A549 (cell line): ENCODE results near the gene SYNE4.

Experiments used
- BHLHE40 ChIP-seq: IDR thresholded peaks from 2 replicates; pipeline ENCODE4 v1.6.1; 2012; ENCODE audit warnings: low read depth, low read length, inconsistent platforms
- CBX8 ChIP-seq: fragments of 200-600 bp; sonication (generic); IDR thresholded peaks from 2 replicates; pipeline ENCODE4 v1.6.1; 2016
- CHD4 ChIP-seq: fragments of 200-600 bp; sonication (generic); IDR thresholded peaks from 2 replicates; pipeline ENCODE4 v1.6.1; 2016; ENCODE audit warnings: antibody characterized with exemption, mild to moderate bottlenecking, borderline replicate concordance
- CTCF ChIP-seq: fragments of >200 bp; sonication (Bioruptor Twin); formaldehyde crosslinking; IDR thresholded peaks from 3 replicates; pipeline ENCODE4 v1.5.1; 2016
- EP300 ChIP-seq, 2 experiments: fragments of >200 bp; sonication (Bioruptor Twin); formaldehyde crosslinking; IDR thresholded peaks; 2 replicates in 1 of 2; 3 replicates in 1 of 2; pipeline ENCODE4 v1.6.1; 2016 to 2017
- MAX ChIP-seq: IDR thresholded peaks from 2 replicates; pipeline ENCODE4 v1.6.1; 2012
- PBX3 ChIP-seq: IDR thresholded peaks from 2 replicates; pipeline ENCODE4 v1.6.1; 2012
- POLR2A ChIP-seq: IDR thresholded peaks from 2 replicates; pipeline ENCODE4 v1.6.1; 2012; ENCODE audit warnings: mild to moderate bottlenecking, low read length
- RAD21 ChIP-seq, 2 experiments: fragments of >200 bp in 1 of 2; sonication (Bioruptor Twin) in 1 of 2; formaldehyde crosslinking in 1 of 2; IDR thresholded peaks in 1 of 2; conservative IDR thresholded peaks in 1 of 2; 2 replicates in 1 of 2; 3 replicates in 1 of 2; pipeline ENCODE4 v1.6.1; 2012 to 2018; ENCODE audit warnings: inconsistent platforms in 1 of 2
- RARB ChIP-seq: fragments of 250-450 bp; sonication (Bioruptor Pico); IDR thresholded peaks from 2 replicates; pipeline ENCODE4 v1.8.0; 2021; ENCODE audit warnings: mild to moderate bottlenecking, moderate library complexity
- RFX5 ChIP-seq: fragments of 450-650 bp; IDR thresholded peaks from 2 replicates; pipeline ENCODE4 v1.7.1; 2014; ENCODE audit warnings: antibody characterized with exemption, mild to moderate bottlenecking, moderate library complexity
- RNF2 ChIP-seq: fragments of 200-600 bp; sonication (generic); IDR thresholded peaks from 2 replicates; pipeline ENCODE4 v1.6.1; 2016; ENCODE audit warnings: low read depth, mild to moderate bottlenecking, antibody characterized with exemption, moderate library complexity, borderline replicate concordance
- USF2 ChIP-seq: fragments of 450-650 bp; IDR thresholded peaks from 2 replicates; pipeline ENCODE4 v1.6.1; 2014; ENCODE audit warnings: antibody characterized with exemption
- ZC3H11A ChIP-seq: fragments of 450-650 bp; IDR thresholded peaks from 2 replicates; pipeline ENCODE4 v1.6.1; 2014; ENCODE audit warnings: antibody characterized with exemption, mild to moderate bottlenecking

- TF ChIP-seq MAX = no peak
- TF ChIP-seq CBX8 = no peak
- TF ChIP-seq PBX3 = no peak
- TF ChIP-seq CTCF = peak; percentile 43
- no peak for TF ChIP-seq USF2
- peak in 1 of 2 experiments; percentile 20; a peak in 1 of 5 replicates for TF ChIP-seq RAD21 (conservative IDR thresholded peaks at IDR 0.05 in 1 of 2, IDR thresholded peaks at IDR 0.05 in 1 of 2)
- TF ChIP-seq ZC3H11A = no peak
- no peak for TF ChIP-seq POLR2A
- TF ChIP-seq RFX5 = no peak
- no peak for TF ChIP-seq RARB (CRISPR knock-in tag)
- TF ChIP-seq CHD4 = no peak
- TF ChIP-seq EP300 (IDR thresholded peaks at IDR 0.05) = no peak
- TF ChIP-seq BHLHE40 = no peak
- TF ChIP-seq RNF2 = no peak
Observed at GRCh38 chr19:35959040-35959967, 49.3 kb downstream of the SYNE4 start.
